BJ (cell line): ENCODE results near the gene TET1. TPM values are rescaled to one million over a fixed set of nuclear protein-coding genes. Genes with fewer than 3 reads are reported as not detected.
"Not testable (repeated sequence)": the region's sequence is repeated elsewhere in the genome, so short reads cannot be mapped to it uniquely, and the experiment has no call there.

Experiments
- CTCF ChIA-PET: fragments of 350-600 bp; formaldehyde crosslinking; extraction: SDS; loops from one replicate; lab custom pipeline; 2021; ENCODE audit warnings: antibody characterized with exemption, inconsistent platforms; lab: Yijun Ruan, JAX
- POLR2A ChIA-PET: fragments of 300-600 bp; sonication (Branson Sonifier 250); formaldehyde crosslinking; extraction: SDS; loops from one replicate; lab custom pipeline; 2021; ENCODE audit warnings: antibody characterized with exemption; lab: Charles Lee
- DNase-seq: peaks from one replicate; pipeline ENCODE4 v3.0.0-alpha.2; 2011; ENCODE audit warnings: low read depth
- H3K27me3 ChIP-seq: 2 replicates; pipeline ENCODE4 v1.6.0; 2011; ENCODE audit warnings: low read length; ENCODE audit not compliant: control insufficient read depth, insufficient read depth
- H3K36me3 ChIP-seq: 2 replicates; pipeline ENCODE4 v1.5.1; 2011; ENCODE audit warnings: low read length; ENCODE audit not compliant: control insufficient read depth, insufficient read depth
- H3K4me3 ChIP-seq: 2 replicates; pipeline ENCODE4 v1.5.1; 2011; ENCODE audit warnings: low read depth, mild to moderate bottlenecking, control low read depth, low read length
- polyA plus RNA-seq: library from polyadenylated mRNA; depleted of rRNA; stranded (reverse); fragments of >200 nt; gene quantifications from 2 replicates; pipeline ENCODE4 v1.2.3, GENCODE V29; 2011
- TF ChIP-seq, protein P1 (sequence below): IDR thresholded peaks from 2 replicates; pipeline ENCODE4 v1.5.1; 2011; ENCODE audit warnings: low read depth, mild to moderate bottlenecking, control low read depth, inconsistent platforms, low read length, moderate library complexity; ENCODE audit not compliant: insufficient read depth

TET1 gene
- polyA plus RNA-seq, 1 experiment, result 1.1 TPM

- TF ChIP-seq, protein P1, sequence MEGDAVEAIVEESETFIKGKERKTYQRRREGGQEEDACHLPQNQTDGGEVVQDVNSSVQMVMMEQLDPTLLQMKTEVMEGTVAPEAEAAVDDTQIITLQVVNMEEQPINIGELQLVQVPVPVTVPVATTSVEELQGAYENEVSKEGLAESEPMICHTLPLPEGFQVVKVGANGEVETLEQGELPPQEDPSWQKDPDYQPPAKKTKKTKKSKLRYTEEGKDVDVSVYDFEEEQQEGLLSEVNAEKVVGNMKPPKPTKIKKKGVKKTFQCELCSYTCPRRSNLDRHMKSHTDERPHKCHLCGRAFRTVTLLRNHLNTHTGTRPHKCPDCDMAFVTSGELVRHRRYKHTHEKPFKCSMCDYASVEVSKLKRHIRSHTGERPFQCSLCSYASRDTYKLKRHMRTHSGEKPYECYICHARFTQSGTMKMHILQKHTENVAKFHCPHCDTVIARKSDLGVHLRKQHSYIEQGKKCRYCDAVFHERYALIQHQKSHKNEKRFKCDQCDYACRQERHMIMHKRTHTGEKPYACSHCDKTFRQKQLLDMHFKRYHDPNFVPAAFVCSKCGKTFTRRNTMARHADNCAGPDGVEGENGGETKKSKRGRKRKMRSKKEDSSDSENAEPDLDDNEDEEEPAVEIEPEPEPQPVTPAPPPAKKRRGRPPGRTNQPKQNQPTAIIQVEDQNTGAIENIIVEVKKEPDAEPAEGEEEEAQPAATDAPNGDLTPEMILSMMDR, result no peak
- Histone ChIP-seq H3K27me3 (no peaks in the 10 kb centered on the region), H3K4me3 (no peak overlapping the region), H3K36me3 (peaks cover 3% of the 10 kb centered on the region)
- ChIA-PET POLR2A (interaction anchor here (0.7 kb wide), 1 partner anchor 202 kb away, joined by 6 read pairs; no protein-coding TSS in a partner anchor), CTCF (interaction anchor here (1.0 kb wide), 1 partner anchor 174 kb away, joined by 3 read pairs; no protein-coding TSS in a partner anchor)
- no peak for DNase-seq
These were observed 164.9 kb downstream of the TET1 start for GRCh38 chr10:68725016-68725415.

- ChIA-PET CTCF (no interaction called here), POLR2A (no interaction called here)
- TF ChIP-seq, protein P1, result no peak
- H3K27me3 ChIP-seq, result no peaks in the 10 kb centered on the region
- no peak for DNase-seq
- peaks cover 3% of the 10 kb centered on the region for H3K36me3 ChIP-seq
- no peak overlapping the region for H3K4me3 ChIP-seq
These were observed 167.0 kb downstream of the TET1 start for GRCh38 chr10:68727146-68727545.

GRCh38 chr10:68732651-68733050, 172.5 kb downstream of the TET1 start:
- CTCF ChIA-PET, result no interaction called here
- Histone ChIP-seq H3K4me3 (no peak overlapping the region), H3K27me3 (no peaks in the 10 kb centered on the region), H3K36me3 (peaks cover 6% of the 10 kb centered on the region)
- TF ChIP-seq, protein P1, result no peak
- POLR2A ChIA-PET, result no interaction called here
- no peak for DNase-seq

DNA sequence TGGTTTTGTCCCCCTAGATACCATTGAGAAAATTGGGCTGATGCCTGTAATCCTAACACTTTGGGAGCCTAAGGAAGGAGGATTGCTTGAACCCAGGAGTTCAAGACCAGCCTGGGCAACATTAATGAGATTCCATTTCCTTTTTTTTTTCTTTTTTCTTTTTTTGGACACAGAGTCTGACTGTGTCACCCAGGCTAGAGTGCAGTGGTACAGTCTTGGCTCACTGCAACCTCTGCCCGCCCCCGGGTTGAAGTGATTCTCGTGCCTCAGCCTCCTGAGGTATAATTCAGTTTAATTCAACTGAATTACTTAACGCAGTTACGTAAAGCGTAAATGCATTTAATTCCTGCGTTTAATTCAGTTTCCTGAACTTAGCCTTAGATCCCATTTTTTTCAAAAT, 174.2 kb downstream of the TET1 start:
- TF ChIP-seq, protein P1, result no peak
- H3K4me3 ChIP-seq, result no peak overlapping the region
- H3K27me3 ChIP-seq, result no peaks in the 10 kb centered on the region
- POLR2A ChIA-PET, result no interaction called here
- H3K36me3 ChIP-seq, result peaks cover 8% of the 10 kb centered on the region
- no peak for DNase-seq
- CTCF ChIA-PET, result no interaction called here

GRCh38 chr10:68735119-68735518, 175.0 kb downstream of the TET1 start:
- Histone ChIP-seq H3K4me3 (no peak overlapping the region), H3K36me3 (peaks cover 8% of the 10 kb centered on the region), H3K27me3 (no peaks in the 10 kb centered on the region)
- POLR2A ChIA-PET, result no interaction called here
- CTCF ChIA-PET, result no interaction called here
- DNase-seq, result no peak
- TF ChIP-seq, protein P1, result no peak

- CTCF ChIA-PET, H3K27me3 ChIP-seq, H3K36me3 ChIP-seq, POLR2A ChIA-PET, DNase-seq, H3K4me3 ChIP-seq: not testable (repeated sequence)
These were observed 175.6 kb downstream of the TET1 start for GRCh38 chr10:68735739-68736138.

- H3K36me3 ChIP-seq, result peaks cover 11% of the 10 kb centered on the region
- CTCF ChIA-PET, result interaction anchor here (0.6 kb wide), 1 partner anchor 24 kb away, joined by 5 read pairs; no protein-coding TSS in a partner anchor
- POLR2A ChIA-PET, H3K4me3 ChIP-seq, H3K27me3 ChIP-seq, DNase-seq: not testable (repeated sequence)
These were observed 180.5 kb downstream of the TET1 start for GRCh38 chr10:68740676-68741075.
